Heart left ventricle (tissue), 16 donors: ENCODE results near the gene TUBB2B. TPM values are rescaled to one million over a fixed set of nuclear protein-coding genes. Genes with fewer than 3 reads are reported as not detected.
"Not testable (repeated sequence)": the region's sequence is repeated elsewhere in the genome, so short reads cannot be mapped to it uniquely, and the experiment has no call there.

Experiments used
- ATAC-seq, 4 donors: fragments of 200-7000 bp; cut with Tn5 transposase; one replicate each; pipeline ENCODE4 v1.9.1; 2020 to 2022; ENCODE audit warnings: moderate library complexity in 4 of 4, mild to moderate bottlenecking in 3 of 4, moderate number of reproducible peaks in 1 of 4
- DNase-seq, 5 donors: peaks; one replicate each; pipeline ENCODE4 v3.0.0-alpha.2; 2020
- H3K27ac ChIP-seq, 12 donors: fragments of 200-600 bp; sonication (generic) in 4 of 12; one replicate each; pipeline versions ENCODE4 v1.5.0 to v1.8.0; 2016 to 2022; ENCODE audit warnings: mild to moderate bottlenecking in 2 of 12
- H3K27me3 ChIP-seq, 9 donors: fragments of 200-600 bp; sonication (generic) in 2 of 9; one replicate each; pipeline versions ENCODE4 v1.5.1 to v1.8.0; 2016 to 2022; ENCODE audit warnings: mild to moderate bottlenecking in 3 of 9
- H3K36me3 ChIP-seq, 9 donors: fragments of 200-600 bp; sonication (generic) in 2 of 9; one replicate each; pipeline versions ENCODE4 v1.5.0 to v1.8.0; 2018 to 2022; ENCODE audit warnings: mild to moderate bottlenecking in 2 of 9
- H3K4me1 ChIP-seq, 12 donors: fragments of 200-600 bp; sonication (generic) in 4 of 12; one replicate each; pipeline versions ENCODE4 v1.5.0 to v1.8.0; 2016 to 2022; ENCODE audit warnings: mild to moderate bottlenecking in 3 of 12
- H3K4me3 ChIP-seq, 12 donors: fragments of 200-600 bp; sonication (generic) in 4 of 12; one replicate each; pipeline versions ENCODE4 v1.5.0 to v1.8.0; 2017 to 2022; ENCODE audit warnings: mild to moderate bottlenecking in 9 of 12, moderate library complexity in 4 of 12
- H3K9me3 ChIP-seq, 12 donors: fragments of 200-600 bp; sonication (generic) in 4 of 12; one replicate each; pipeline versions ENCODE4 v1.5.0 to v1.8.0; 2016 to 2022; ENCODE audit warnings: mild to moderate bottlenecking in 1 of 12
- CTCF ChIP-seq, 12 donors: fragments of 200-600 bp; sonication (generic) in 4 of 12; IDR thresholded peaks; one replicate each; pipeline versions ENCODE4 v1.5.0 to v1.8.0; 2018 to 2022; ENCODE audit warnings: antibody characterized with exemption in 12 of 12, mild to moderate bottlenecking in 5 of 12
- POLR2A ChIP-seq, 2 donors: fragments of 450-650 bp; IDR thresholded peaks; one replicate each; pipeline ENCODE4 v1.6.1; 2017; ENCODE audit warnings: antibody characterized with exemption in 2 of 2, mild to moderate bottlenecking in 2 of 2, moderate library complexity in 2 of 2
- WGBS, 4 donors: extraction: QIAGEN DNeasy Blood & Tissue Kit in 2 of 4; methylation state at CpG; one replicate each; pipeline versions ENCODE4 v1.1.5 to v1.1.7; 2013 to 2018; 5-methylcytosine and 5-hydroxymethylcytosine counted together
- intact Hi-C, 10 donors: fragments of 100-400 bp; cut with DNase I; formaldehyde crosslinking; loops; one replicate each; pipeline versions ENCODE4 v1.11.1 to v1.14.2; 2022
- polyA plus RNA-seq, 2 donors: library from polyadenylated mRNA; stranded (reverse); fragments of 200-250 nt; gene quantifications; one replicate each; pipeline ENCODE4 v1.2.3, GENCODE V29; 2013
- total RNA-seq, 9 donors: library from RNA; depleted of rRNA in 2 of 9; stranded (reverse); fragments of >200 nt in 2 of 9; fragmentation: NEBNext Ultra II Directional in 3 of 9; extraction: Animal tissue kit (Norgen Biotek cat#: 25700) in 3 of 9; gene quantifications; one replicate each; pipeline versions ENCODE4 v1.1.0 to v1.2.4, GENCODE V29; 2016 to 2023
- donor health status: ischemic (EF 13 %, LVEDD 7.1; RV severe dilation, severe dysfunction).
- donor health status: healthy with polysubstance abuse.
- donor health status: DM: no; HTN: yes; CAD: no.
- donor health status: DM: no; HTN: no; CAD: no.
- donor health status: ischemic (EF 25% LVEDD 6.9; RV normal size, moderate dysfunction).
- donor health status: ischemic (EF 25% LVEDD 5.7; RV mildly dilated, moderate dysfunction).
- donor health status: healthy.
- donor health status: DM: yes; HTN: yes; CAD: no.
- donor health status: ischemic (EF 35%, LVEDD 5.7; RV mildly dilated, moderate dysfunction).
- donor health status: nonischemic (EF 11% LVEDD 7.7; RV severe dilation, severe dysfunction).
- donor health status: DM: yes; HTN: yes; CAD: no.
- donor health status: PGD.
- donor health status: ischemic (EF 29% LVEDD 5.4; RV normal size, mild dysfunction).
- donor health status: nonischemic (EF 23%, LVEDD 6.1; RV moderate dilation, normal function).

Gene TUBB2B
- total and polyA plus RNA-seq, 11 donors: 0.90 to 3.4 (median 1.5) TPM

GRCh38 chr6:3186974-3187382, 40.5 kb downstream of the TUBB2B start:
- intact Hi-C loops: no loop called here
- 90 to 97% (median 94%) methylated on average over 3 of the region's 3 CpGs for WGBS, 4 donors
- no peaks in the 10 kb centered on the region for H3K4me1 ChIP-seq
- ATAC-seq (no peak), DNase-seq (no peak)
- no peak for TF ChIP-seq CTCF (IDR thresholded peaks at IDR 0.05)
- TF ChIP-seq POLR2A (IDR thresholded peaks at IDR 0.05): no peak
- H3K4me3 ChIP-seq: no peak overlapping the region
- no peaks in the 10 kb centered on the region for H3K9me3 ChIP-seq
- H3K36me3 ChIP-seq: no peaks in the 10 kb centered on the region
- no peaks in the 10 kb centered on the region for H3K27me3 ChIP-seq
- H3K27ac ChIP-seq: no peak overlapping the region

DNA sequence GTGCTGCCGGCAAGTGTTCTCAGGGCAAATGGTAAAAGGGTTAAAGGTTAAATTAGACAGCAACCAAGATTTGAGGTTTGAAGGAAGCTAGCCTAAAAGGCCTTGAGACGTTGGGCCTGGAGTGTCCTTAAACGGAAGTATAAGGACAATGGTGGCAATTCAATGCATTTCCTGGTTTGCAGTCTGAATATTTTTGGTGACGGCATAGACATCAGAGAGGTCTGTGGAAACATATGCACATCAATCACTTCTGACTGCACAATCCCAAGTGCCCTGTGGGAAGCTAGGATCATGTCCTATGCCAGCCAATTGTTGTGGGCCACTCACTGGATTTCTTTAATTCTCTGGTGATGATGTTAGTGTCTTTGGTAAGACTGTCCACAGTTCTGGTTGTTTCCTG, 44.4 kb downstream of the TUBB2B start:
- Histone ChIP-seq H3K4me3 (no peak overlapping the region), H3K4me1 (no peaks in the 10 kb centered on the region), H3K27ac (no peak overlapping the region), H3K27me3 (no peaks in the 10 kb centered on the region), H3K36me3 (no peaks in the 10 kb centered on the region), H3K9me3 (no peaks in the 10 kb centered on the region)
- intact Hi-C loops: no loop called here
- TF ChIP-seq CTCF (IDR thresholded peaks at IDR 0.05) (no peak), POLR2A (IDR thresholded peaks at IDR 0.05) (no peak)
- DNase-seq (no peak), ATAC-seq (no peak)
- 71 to 75% (median 73%) methylated on average over 4 of the region's 4 CpGs for WGBS, 4 donors

GRCh38 chr6:3181105-3181504, 46.3 kb downstream of the TUBB2B start:
- Histone ChIP-seq H3K4me1 (no peaks in the 10 kb centered on the region), H3K9me3 (no peaks in the 10 kb centered on the region), H3K4me3 (no peak overlapping the region), H3K36me3 (no peaks in the 10 kb centered on the region), H3K27ac (no peak overlapping the region), H3K27me3 (no peaks in the 10 kb centered on the region)
- intact Hi-C loops: no loop called here
- no peak for DNase-seq
- ATAC-seq: no peak
- TF ChIP-seq POLR2A (IDR thresholded peaks at IDR 0.05): no peak
- TF ChIP-seq CTCF (IDR thresholded peaks at IDR 0.05): no peak
- 82 to 93% (median 92%) methylated on average over 2 of the region's 2 CpGs for WGBS, 4 donors

DNA sequence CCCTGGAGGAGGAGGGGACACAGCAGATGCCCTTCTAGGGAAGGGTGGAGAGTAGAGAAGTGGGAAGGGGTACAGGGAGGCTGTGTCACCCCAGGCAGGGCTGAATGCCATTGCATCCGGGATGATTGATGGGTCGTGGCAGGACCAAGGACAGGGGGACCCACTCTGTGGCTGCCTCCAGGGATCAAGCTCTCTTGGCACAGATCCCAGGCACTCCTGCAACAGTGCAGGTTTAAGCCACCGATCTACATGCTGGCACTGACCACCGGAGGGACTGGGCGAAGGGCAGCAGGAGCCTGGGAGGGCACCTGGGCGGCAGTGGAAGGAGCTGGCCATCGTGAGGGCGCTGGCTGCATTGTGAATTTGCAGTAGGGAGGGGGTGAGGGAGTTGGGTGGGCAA, 47.5 kb downstream of the TUBB2B start:
- not testable (repeated sequence) for H3K9me3 ChIP-seq, DNase-seq, H3K4me1 ChIP-seq, H3K27me3 ChIP-seq, H3K36me3 ChIP-seq, H3K27ac ChIP-seq
- WGBS, 4 donors: 50 to 69% (median 63%) methylated on average over 4 to 6 of the region's 8 CpGs
- intact Hi-C loops: loop anchor here in 1 of 10 donors (2.0 kb wide), 1 partner anchor 23 kb away; the partner anchor contains the start of gene TUBB2A
- H3K4me3 ChIP-seq: peak overlapping the region in 6 of 12 donors; percentile 17 to 37 (median 26)
- peak in 2 of 4 donors; percentile 34 to 39 for ATAC-seq

DNA sequence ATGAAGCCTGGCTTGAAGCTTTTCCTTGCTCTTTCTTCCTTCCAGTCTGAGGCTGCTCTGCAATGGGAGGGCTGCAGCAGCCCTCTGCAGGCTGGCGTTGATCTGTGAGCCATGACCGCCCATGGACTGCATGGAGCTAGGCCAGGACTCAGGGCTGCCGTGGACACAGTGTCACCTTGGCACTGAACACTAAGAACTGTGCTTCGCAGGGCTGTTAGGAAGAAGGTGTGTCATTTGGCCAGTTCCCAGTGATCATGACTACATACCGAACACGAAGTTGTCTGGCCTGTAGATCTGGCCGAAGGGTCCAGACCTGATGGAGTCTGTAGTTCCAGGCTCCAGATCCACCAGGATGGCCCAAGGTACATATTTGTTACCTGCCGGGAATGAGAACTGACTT, 48.8 kb downstream of the TUBB2B start:
- intact Hi-C loops: loop anchor here in 1 of 10 donors (2.0 kb wide), 1 partner anchor 22 kb away; the partner anchor contains the start of gene TUBB2A
- 49 to 75% (median 61%) methylated on average over 6 to 8 of the region's 8 CpGs for WGBS, 4 donors
- H3K4me3 ChIP-seq, DNase-seq, H3K9me3 ChIP-seq, H3K27me3 ChIP-seq, H3K4me1 ChIP-seq, H3K36me3 ChIP-seq, H3K27ac ChIP-seq: not testable (repeated sequence)
- ATAC-seq: peak; percentile 34 to 72 (median 56)
